Hindlimb muscle (tissue), 1 donor: ENCODE data around the gene MCM8. TPM values are rescaled to one million over a fixed set of nuclear protein-coding genes. Genes with fewer than 3 reads are reported as not detected.

Source experiments
- DNase-seq: peaks from one replicate; pipeline ENCODE4 v3.0.0-alpha.2; 2013
- polyA plus RNA-seq: library from polyadenylated mRNA; unstranded; fragments of 120-200 nt; gene quantifications from one replicate; pipeline ENCODE4 v1.2.1, GENCODE V29; 2013; ENCODE audit not compliant: insufficient read length

The MCM8 gene
- polyA plus RNA-seq, 1 donor, result 8.4 TPM

- no peak for DNase-seq
Measured at GRCh38 chr20:5947276-5947675, 3.2 kb upstream of the MCM8 start.

- DNase-seq, result no peak
Measured at GRCh38 chr20:5949943-5950270, 545 bp upstream of the MCM8 start.

GRCh38 chr20:5967469-5967868 lies 17.0 kb downstream of the MCM8 start:
- DNase-seq, result no peak

GRCh38 chr20:5968462-5968861 lies 18.0 kb downstream of the MCM8 start:
- no peak for DNase-seq

- DNase-seq, result no peak
Measured at GRCh38 chr20:5969348-5969935, 19.0 kb downstream of the MCM8 start.

- DNase-seq, result no peak
Measured at GRCh38 chr20:5969940-5970339, 19.5 kb downstream of the MCM8 start.

- DNase-seq, result no peak
Measured at GRCh38 chr20:5970381-5970780, 19.9 kb downstream of the MCM8 start.

GRCh38 chr20:5971203-5971602 lies 20.8 kb downstream of the MCM8 start:
- no peak for DNase-seq

GRCh38 chr20:5973172-5973571 lies 22.7 kb downstream of the MCM8 start:
- DNase-seq, result no peak

- no peak for DNase-seq
Measured at GRCh38 chr20:5973971-5974370, 23.5 kb downstream of the MCM8 start.

GRCh38 chr20:5974531-5974930 lies 24.1 kb downstream of the MCM8 start:
- DNase-seq, result no peak

- no peak for DNase-seq
Measured at GRCh38 chr20:5975778-5976177, 25.3 kb downstream of the MCM8 start.

- DNase-seq, result no peak
Measured at GRCh38 chr20:5977223-5977622, 26.8 kb downstream of the MCM8 start.

- DNase-seq, result no peak
Measured at GRCh38 chr20:5977975-5978374, 27.5 kb downstream of the MCM8 start.

- DNase-seq, result no peak
Measured at GRCh38 chr20:5979801-5980200, 29.3 kb downstream of the MCM8 start.

GRCh38 chr20:5980720-5981538 lies 30.5 kb downstream of the MCM8 start:
- DNase-seq, result no peak

GRCh38 chr20:5987383-5987782 lies 36.9 kb downstream of the MCM8 start:
- DNase-seq, result no peak

GRCh38 chr20:5989539-5989938 lies 39.1 kb downstream of the MCM8 start:
- DNase-seq, result no peak

GRCh38 chr20:5990946-5991345 lies 40.5 kb downstream of the MCM8 start:
- DNase-seq, result no peak

GRCh38 chr20:5991623-5992441 lies 41.4 kb downstream of the MCM8 start:
- no peak for DNase-seq

- no peak for DNase-seq
Measured at GRCh38 chr20:5996765-5997164, 46.3 kb downstream of the MCM8 start.

- DNase-seq, result no peak
Measured at GRCh38 chr20:5999783-6000182, 49.3 kb downstream of the MCM8 start.

GRCh38 chr20:6000871-6001270 lies 50.4 kb downstream of the MCM8 start:
- DNase-seq, result no peak

GRCh38 chr20:6006603-6006949 lies 56.1 kb downstream of the MCM8 start:
- no peak for DNase-seq
